ENCODE measurements around the gene POLD3. TPM values are rescaled to one million over a fixed set of nuclear protein-coding genes. Genes with fewer than 3 reads are reported as not detected.
A peak's percentile ranks its signal among the peaks of the same experiment; 100 is the strongest.

POLD3 gene
- total and polyA plus RNA-seq, 2 of the 8 experiments (the other 6 are each of a cell fraction or from before 2014, with no cell fraction given) = 18.1 to 29.3 TPM

DNA sequence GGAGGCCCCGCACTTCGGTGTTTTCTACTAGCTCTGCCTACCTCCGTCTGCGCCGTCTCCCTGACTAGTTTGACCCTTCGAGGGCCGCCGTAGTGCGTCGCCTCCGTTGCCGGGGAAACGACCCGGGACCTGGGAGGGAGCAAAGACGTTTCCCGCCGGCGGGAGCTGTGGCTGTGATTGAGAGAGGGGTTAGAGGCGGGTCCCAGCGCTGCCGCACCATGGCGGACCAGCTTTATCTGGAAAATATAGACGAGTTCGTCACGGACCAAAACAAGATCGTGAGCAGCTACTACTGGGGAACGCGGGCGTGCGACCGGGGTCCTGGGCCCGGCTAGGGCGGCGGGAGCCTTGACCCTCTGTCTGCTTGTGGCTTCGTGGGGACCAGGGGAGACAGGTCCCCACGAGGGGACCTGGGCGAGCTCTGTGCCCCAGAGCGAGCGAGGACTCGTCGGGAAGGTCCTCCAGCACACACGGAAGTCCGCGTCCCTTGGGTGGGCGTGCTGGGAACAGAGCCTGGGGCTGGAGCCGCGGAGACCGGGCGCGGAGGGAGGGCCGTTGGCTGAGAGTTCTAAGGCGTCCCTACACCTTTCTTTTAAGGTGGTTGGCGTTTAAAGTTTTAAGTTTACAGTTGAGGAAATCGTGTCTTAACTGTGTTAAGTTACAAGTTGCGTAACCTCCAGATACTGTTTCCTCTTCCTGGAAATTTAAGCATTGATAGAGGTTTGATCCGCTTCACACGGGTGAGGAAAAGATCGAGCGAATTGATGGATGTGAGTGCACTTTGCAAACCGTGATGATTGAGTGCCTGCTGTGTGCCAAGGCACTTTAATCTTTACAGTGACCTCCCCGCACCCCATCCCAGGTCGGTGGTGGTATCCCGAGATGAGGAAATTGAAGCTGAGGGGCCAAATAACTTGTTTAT lies at the start of gene POLD3 (continued):
- TF ChIP-seq RNF2 (IDR thresholded peaks at IDR 0.05; ENCODE audit: borderline replicate concordance, low read depth, low read length, missing control alignments, poor library complexity, severe bottlenecking) = no peak
- TF ChIP-seq KDM4A (IDR thresholded peaks at IDR 0.05; ENCODE audit: low read depth, low read length, severe bottlenecking) = peak; percentile 86
- TF ChIP-seq SP1 (IDR thresholded peaks at IDR 0.05; ENCODE audit: low read depth, low read length) = no peak
- TF ChIP-seq BACH1 (IDR thresholded peaks at IDR 0.05; ENCODE audit: low read length) = no peak
- TF ChIP-seq, protein P1, sequence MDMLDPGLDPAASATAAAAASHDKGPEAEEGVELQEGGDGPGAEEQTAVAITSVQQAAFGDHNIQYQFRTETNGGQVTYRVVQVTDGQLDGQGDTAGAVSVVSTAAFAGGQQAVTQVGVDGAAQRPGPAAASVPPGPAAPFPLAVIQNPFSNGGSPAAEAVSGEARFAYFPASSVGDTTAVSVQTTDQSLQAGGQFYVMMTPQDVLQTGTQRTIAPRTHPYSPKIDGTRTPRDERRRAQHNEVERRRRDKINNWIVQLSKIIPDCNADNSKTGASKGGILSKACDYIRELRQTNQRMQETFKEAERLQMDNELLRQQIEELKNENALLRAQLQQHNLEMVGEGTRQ (IDR thresholded peaks at IDR 0.05; ENCODE audit: low read length) = no peak
- TF ChIP-seq EZH2 (IDR thresholded peaks at IDR 0.05; ENCODE audit: low read depth, low read length, severe bottlenecking) = no peak
- 0 out of 2 replicates have a peak, but pooled peaks have one; percentile 23 for TF ChIP-seq CHD1 (IDR thresholded peaks at IDR 0.05; ENCODE audit: low read depth, low read length)
- TF ChIP-seq BCL11A (IDR thresholded peaks at IDR 0.05; ENCODE audit: low read depth in 2 of 2, low read length in 2 of 2) = no peak
- TF ChIP-seq ZNF274 (IDR thresholded peaks at IDR 0.05; ENCODE audit: borderline replicate concordance, extremely low read depth, low read length) = no peak
- TF ChIP-seq YY1 (IDR thresholded peaks at IDR 0.05; ENCODE audit: low read depth, low read length) = peak; percentile 62; the same call in 1 of the 2 replicates
- TF ChIP-seq CTBP2 (IDR thresholded peaks at IDR 0.05; ENCODE audit: borderline replicate concordance, insufficient read depth, insufficient read length, low read length) = no peak
- TF ChIP-seq SIX5 (IDR thresholded peaks at IDR 0.05; ENCODE audit: low read depth, low read length) = no peak
- peak; percentile 34 for TF ChIP-seq SAP30 (IDR thresholded peaks at IDR 0.05; ENCODE audit: insufficient read depth, insufficient replicate concordance, low read length)
- no peak for TF ChIP-seq CBX5 (IDR thresholded peaks at IDR 0.05; ENCODE audit: low read depth, low read length)
- no peak for TF ChIP-seq SUZ12 (IDR thresholded peaks at IDR 0.05; ENCODE audit: low read length)
- no peak for TF ChIP-seq EGR1 (IDR thresholded peaks at IDR 0.05; ENCODE audit: borderline replicate concordance, low read depth, low read length)
- peak; percentile 71 for TF ChIP-seq TBP (IDR thresholded peaks at IDR 0.05; ENCODE audit: low read depth, low read length)
- no peak for TF ChIP-seq TCF12 (IDR thresholded peaks at IDR 0.05; ENCODE audit: low read depth, low read length)
- TF ChIP-seq PHF8 (conservative IDR thresholded peaks at IDR 0.05; ENCODE audit: low read depth, low read length) = peak; percentile 89
- TF ChIP-seq GTF2F1 (IDR thresholded peaks at IDR 0.05; ENCODE audit: borderline replicate concordance, low read depth, low read length) = no peak
- no peak for TF ChIP-seq MAFK (IDR thresholded peaks at IDR 0.05; ENCODE audit: low read depth, low read length)
